Pons (tissue), 1 donor: Measurements from ENCODE around the gene FOXS1.
"Not testable (repeated sequence)": the region's sequence is repeated elsewhere in the genome, so short reads cannot be mapped to it uniquely, and the experiment has no call there.

Experiments
- DNase-seq: peaks from one replicate; pipeline ENCODE4 v3.0.0-alpha.2; 2016; ENCODE audit warnings: low spot score

FOXS1 gene

GRCh38 chr20:31822421-31823330 lies 22.7 kb downstream of the FOXS1 start:
- peak; percentile 49 for DNase-seq

DNA sequence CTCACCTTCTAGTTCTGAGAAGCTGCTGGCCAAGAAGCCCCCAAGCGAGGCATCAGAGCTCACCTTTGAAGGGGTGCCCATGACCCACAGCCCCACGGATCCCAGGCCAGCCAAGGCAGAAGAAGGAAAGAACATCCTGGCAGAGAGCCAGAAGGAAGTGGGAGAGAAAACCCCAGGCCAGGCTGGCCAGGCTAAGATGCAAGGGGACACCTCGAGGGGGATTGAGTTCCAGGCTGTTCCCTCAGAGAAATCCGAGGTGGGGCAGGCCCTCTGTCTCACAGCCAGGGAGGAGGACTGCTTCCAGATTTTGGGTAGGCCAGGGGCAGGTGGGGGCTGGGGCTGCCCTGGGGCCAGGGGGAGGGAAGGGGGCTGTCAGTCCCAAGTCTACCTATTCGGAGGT lies 24.0 kb downstream of the FOXS1 start:
- no peak for DNase-seq

- DNase-seq, result no peak
These were observed 25.2 kb downstream of the FOXS1 start for GRCh38 chr20:31820228-31820627.

GRCh38 chr20:31819083-31819784 lies 26.2 kb downstream of the FOXS1 start, which contains the start of gene MYLK2:
TSS of gene MYLK2 (plus strand) at chr20:31819356. CDS start at chr20:31819581, 225 bp downstream.
- DNase-seq, result no peak

DNA sequence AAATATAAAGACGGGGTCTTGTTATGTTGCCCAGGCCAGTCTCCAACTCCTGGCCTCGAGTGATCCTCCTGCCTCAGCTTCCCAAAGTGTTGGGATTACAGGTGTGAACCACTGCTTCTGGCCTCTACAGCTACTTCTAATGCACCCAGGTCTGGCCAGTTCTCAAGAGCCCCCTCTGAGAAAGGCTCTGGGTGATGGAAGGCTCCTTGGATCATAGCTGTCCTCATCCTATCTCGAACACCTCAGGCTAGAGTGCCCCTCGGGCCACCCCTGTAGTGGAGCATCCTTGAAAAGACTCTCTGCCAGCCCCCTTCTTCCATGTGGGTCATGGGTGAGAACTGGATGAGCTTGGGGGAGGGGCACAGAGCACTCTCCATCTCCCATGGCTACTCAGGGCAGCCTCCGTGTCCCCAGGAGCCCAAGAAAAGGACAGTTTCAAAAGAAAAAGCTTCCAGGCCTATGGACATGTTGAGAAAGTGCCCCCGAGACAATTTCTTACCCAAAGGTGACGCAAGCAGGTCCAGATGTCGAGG lies 27.0 kb downstream of the FOXS1 start:
- no peak for DNase-seq

DNA sequence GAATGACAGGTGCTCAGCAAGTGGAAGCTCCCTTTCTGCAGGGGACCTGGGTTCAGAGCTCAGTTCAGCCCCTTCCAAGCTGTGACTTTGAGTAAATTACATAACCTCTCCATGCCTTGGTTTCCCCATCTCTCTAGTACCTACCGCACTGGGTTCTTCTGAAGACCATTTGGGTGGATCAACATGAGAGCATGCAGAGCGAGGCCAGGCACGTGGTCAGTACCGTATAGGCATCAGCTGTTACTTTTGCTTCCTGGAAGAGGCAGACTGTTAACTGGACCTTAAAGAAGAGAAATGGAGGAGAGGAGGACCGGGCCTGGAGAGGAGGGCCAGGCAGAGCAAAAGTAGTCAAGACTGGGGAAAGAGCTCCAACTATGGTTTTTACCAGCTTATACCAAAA lies 27.9 kb downstream of the FOXS1 start:
- no peak for DNase-seq

- DNase-seq, result no peak
These were observed 29.2 kb downstream of the FOXS1 start for GRCh38 chr20:31816221-31816620.

GRCh38 chr20:31815408-31816188 lies 29.8 kb downstream of the FOXS1 start:
- no peak for DNase-seq

DNA sequence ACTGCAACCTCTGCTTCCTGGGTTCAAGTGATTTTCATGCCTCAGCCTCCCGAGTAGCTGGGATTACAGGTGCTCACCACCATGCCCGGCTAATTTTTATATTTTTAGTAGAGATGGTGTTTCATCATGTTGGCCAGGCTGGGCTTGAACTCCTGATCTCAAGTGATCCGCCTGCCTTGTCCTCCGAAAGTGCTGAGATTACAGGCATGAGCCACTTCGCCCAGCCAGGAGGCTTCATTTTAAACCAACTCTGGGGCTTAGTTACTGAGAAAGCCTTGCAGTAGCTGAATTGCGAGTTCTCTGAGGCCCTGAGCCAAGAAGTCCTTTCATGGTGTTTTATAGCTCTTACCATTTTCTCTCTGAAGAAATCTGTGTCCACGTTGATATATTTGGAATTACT lies 31.3 kb downstream of the FOXS1 start:
- not testable (repeated sequence) for DNase-seq

DNA sequence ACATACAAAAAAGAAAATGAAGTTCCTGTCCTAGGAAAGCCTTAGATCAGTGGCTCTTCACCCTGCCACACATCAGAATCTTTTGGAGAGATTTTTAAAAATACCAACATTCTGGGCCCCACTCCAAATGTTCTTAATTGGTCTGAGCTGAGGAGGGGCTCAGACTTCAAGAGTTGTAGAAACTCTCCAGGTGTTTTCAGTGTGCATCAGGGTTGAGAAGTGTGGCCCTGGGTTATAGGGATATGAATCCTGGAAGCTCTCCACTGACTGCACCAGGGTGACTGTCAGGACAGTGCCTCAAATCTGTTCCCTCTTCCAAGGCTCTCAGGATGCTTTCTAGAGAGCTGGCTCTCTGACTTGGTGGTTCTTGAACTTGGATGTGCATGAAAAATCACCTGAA lies 31.8 kb downstream of the FOXS1 start:
- DNase-seq, result no peak

- DNase-seq, result no peak
These were observed 33.3 kb downstream of the FOXS1 start for GRCh38 chr20:31811796-31812728.

GRCh38 chr20:31811198-31811597 lies 34.2 kb downstream of the FOXS1 start:
- no peak for DNase-seq

- DNase-seq, result no peak
These were observed 35.7 kb downstream of the FOXS1 start for GRCh38 chr20:31809661-31810060.

DNA sequence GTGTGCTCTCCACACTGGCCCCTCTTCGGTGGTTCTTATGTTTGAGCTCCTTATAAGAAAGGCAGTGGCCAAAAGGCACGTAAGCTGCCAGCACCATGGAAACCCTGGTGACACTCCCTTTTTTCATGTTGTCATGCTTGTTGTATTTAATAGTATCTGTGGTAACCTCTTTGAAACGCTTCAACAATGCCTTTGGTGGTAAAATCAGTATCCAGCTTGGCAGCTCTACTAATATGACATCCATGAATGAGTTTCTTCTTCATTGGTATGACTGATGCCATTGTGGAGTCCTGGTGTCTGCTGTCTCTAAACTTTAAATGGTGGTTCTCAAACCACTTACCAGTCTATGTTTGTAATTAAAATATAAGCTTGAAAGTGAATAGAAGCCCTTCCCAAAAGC lies 36.9 kb downstream of the FOXS1 start:
- no peak for DNase-seq

DNA sequence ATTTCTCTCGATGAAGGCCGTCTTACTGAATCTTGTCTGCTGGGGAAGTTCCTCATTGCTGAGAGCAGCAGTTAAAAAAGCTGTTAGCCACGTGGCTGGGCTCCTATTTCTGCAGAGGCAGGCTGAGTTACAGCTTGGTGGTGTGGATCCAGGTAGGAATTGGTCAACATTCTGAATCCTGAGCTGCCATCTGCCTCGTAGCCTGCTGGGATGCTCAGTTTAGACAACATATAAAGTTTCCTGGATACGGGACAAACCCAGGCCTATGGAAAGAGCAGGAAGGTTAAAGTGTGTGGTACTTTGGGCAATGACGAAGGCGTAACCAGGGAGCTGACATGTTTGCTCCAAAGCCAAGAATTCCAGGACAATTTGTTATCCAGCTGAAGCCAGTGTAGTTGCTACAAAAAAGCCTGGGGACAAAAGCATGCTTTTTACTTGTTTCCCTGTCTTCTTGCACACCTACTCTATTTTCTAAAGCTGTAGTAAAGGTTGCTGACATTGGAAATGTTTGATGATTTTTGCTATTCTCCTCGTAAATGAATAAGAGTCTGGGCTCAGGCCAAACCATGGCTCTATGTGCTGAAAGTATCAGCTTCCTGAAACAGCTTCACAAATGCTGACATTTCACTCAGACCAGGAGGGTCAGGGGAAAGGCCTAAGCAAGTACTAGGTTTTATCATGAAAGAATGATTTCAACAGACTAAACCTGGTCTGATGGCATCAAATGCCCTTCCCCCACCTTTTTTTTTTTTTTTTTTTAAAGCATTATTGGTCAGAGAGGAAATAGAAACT lies 38.6 kb downstream of the FOXS1 start:
- peak; percentile 48 for DNase-seq

DNA sequence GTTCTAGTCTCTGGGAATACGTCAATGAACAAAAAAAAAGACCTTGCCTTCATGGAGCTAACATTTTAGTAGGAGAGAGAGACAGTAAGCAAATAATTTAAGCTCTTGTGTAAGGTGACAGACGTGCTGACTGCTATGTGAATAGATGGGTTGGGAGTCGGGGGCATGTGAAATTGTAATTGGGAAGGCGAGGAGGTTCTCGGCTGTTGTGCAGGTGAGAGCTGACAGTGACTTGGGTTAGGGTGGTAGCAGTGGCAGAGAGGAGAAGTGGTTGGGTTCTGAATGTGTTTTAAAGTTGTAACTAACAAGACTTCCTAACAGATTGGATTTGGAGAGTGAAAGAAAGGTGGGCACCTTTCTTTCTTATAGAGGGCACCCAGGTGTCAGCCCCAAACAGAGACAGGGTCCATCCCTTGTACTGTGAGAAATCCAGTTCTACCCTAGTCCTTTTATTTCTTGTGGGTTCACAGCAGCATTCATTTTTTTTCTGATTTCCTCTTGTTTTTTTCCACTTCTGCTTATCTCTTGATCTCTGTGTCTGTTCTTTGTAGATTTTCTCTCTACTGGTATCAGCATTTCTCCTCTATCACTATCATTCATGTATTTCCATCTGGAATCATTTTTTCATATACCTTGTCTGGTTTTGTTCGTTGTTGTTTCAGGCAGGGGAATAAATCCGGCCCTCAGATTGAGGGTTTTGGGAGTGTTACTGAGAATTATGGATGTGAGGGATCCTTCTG lies 41.7 kb downstream of the FOXS1 start:
- DNase-seq, result no peak

DNA sequence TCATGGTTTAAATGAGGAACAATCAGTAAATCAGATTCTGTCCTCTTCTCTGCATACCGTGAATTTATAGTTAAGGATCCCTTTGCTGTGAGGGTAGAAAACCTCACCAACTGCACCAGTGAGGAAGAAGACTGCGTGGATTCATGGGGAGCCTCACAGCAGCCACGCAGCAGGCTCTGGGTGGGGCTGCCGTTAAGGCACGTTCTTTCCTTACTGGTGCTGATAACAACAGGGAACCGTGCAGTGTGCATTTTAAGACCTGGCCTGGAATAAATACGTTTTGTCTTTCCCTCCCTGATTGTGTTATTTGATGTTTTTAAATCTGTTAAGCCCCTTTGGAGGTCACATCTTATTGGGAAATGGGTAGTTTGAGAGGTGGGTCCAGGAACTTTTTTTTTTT lies 43.9 kb downstream of the FOXS1 start:
- DNase-seq, result no peak

DNA sequence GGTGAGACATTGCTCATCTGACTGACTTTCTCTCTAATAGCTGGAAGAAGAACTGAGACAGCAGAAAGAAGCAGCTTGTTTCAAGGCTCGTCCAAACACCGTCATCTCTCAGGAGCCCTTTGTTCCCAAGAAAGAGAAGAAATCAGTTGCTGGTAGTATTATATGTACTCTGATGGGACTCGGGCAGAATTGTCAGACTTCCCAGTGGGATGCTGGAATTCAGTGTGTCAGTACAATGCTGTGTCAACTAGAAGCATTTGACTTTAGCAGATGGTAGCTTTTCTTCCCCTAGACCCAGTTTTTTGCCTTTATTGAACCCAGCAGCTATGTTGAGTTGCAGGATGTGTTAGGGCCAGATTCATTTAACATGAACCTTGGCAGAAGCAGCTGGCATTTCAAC lies 48.0 kb downstream of the FOXS1 start:
- DNase-seq, result no peak
